ENCODE data around the gene DTNB.

Gene DTNB

GRCh38 chr2:25361261-25362048 lies 311.9 kb downstream of the DTNB start:
- TF ChIP-seq CTCF (IDR thresholded peaks at IDR 0.05) = no peak

- TF ChIP-seq CTCF (IDR thresholded peaks at IDR 0.05) = no peak
Measured at GRCh38 chr2:25358836-25359235, 314.5 kb downstream of the DTNB start.

DNA sequence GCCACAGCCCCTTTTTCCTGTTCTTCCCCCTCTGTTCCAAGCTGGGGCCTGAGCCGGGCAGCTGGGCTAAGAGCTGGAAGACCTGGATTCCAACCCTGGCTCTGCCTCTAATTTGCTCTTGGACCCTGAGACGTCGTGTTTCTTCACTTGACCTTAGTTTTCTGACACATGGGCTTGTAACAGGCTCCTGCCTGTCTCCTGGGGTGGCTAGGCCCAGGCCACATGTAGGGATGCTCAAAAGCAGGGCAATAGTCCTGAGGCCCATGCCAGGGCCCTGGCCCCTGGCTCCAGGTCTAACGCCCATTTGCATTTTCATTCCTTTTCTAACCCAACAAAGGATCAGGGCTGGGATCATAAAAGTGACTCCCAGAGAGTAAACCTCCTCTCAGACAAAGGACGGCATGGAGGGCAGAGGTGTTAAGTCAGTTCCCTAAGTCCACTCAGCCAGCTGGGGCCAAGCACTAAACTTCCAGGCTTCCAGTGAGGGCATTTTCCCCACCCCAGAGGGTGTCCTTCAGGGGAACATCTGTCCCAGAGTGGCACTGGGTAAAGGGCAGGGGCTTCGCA lies 315.0 kb downstream of the DTNB start:
- TF ChIP-seq CTCF (IDR thresholded peaks at IDR 0.05) = no peak

- no peak for TF ChIP-seq CTCF (IDR thresholded peaks at IDR 0.05)
Measured at GRCh38 chr2:25356088-25356487, 317.3 kb downstream of the DTNB start.

DNA sequence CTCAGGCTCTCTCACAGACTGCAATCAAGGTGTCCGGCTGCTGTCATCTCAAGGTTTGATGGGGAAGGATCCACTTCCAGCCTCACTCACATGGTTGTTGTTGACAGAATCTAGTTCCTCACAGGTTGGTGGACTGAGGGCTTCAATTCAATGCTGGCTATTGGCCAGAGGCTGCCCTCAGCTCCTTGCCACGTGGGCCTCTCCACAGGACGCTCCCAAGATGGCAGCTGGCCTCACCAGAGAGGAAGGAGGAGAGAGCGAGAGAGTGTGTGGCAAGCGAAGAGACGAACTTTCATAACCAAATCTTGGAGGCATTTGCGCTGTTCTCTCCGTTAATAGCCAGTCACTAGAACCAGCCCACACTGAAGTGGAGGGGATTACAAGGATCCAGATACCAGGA lies 318.1 kb downstream of the DTNB start:
- TF ChIP-seq CTCF (IDR thresholded peaks at IDR 0.05) = no peak

DNA sequence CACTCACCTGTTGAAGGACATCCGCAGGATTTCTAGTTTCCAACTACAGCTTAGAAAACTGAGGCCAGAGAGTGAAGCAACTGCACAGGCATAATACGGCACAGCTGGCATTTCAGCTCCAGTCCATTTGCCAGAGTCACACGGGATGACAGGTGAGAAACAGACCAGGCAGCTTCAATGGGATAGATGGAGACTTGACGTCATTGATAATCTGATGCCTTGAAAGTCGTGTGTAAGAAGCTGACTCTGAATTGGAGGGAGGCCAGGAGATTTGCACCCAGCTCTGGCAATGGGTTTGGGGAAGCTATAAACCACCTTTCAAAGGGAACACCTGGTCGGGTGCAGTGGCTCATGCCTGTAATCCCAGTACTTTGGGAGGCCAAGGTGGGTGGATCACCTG lies 319.3 kb downstream of the DTNB start:
- no peak for TF ChIP-seq CTCF (IDR thresholded peaks at IDR 0.05)

DNA sequence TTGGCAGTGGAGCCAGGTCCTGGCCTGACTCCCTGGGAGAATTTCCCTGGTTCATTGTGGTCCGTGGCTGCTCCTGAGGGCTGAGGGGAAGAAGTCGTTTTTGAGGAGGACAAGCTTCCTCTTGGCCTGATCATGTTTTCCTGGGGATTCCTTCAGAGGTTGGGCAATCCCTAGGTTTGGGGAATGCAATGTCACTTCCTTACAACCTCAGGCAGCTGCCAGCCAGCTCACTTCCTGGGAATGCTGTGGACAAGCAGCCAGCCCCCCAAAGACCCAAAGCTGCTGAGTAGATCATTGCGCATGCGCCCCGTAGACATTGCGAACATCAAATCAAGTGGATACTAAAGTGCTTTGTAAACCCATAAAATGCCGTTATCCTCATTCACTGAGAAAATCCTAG lies 324.0 kb downstream of the DTNB start:
- no peak for TF ChIP-seq CTCF (IDR thresholded peaks at IDR 0.05)

Data from LNCAP (cell line).